ENCODE results near the gene LENEP. TPM values are rescaled to one million over a fixed set of nuclear protein-coding genes. Genes with fewer than 3 reads are reported as not detected.

Gene LENEP
- total and polyA plus RNA-seq, 2 of the 8 experiments (the other 6 are each of a cell fraction or from before 2014, with no cell fraction given), result 1.3 TPM; not detected in 1

GRCh38 chr1:154974102-154974807, 19.1 kb upstream of the LENEP start, which contains the start of gene CKS1B (continued):
- 0 out of 2 replicates have a peak, but pooled peaks have one; percentile 20 for TF ChIP-seq ATF3 (IDR thresholded peaks at IDR 0.05; ENCODE audit: insufficient read depth, low read depth, low read length)
- TF ChIP-seq PHF8 (conservative IDR thresholded peaks at IDR 0.05; ENCODE audit: low read depth, low read length), result peak; percentile 80
- no peak for TF ChIP-seq RNF2 (IDR thresholded peaks at IDR 0.05; ENCODE audit: borderline replicate concordance, low read depth, low read length, missing control alignments, poor library complexity, severe bottlenecking)
- TF ChIP-seq FOSL1 (IDR thresholded peaks at IDR 0.05; ENCODE audit: insufficient read depth, low read depth, low read length), result no peak
- peak; percentile 93 for TF ChIP-seq MAX (IDR thresholded peaks at IDR 0.05)
